ENCODE results near the gene PCDH9.

Gene PCDH9

GRCh38 chr13:67155898-67156722 is 74.0 kb downstream of the PCDH9 start:
- DNase-seq: no peak

GRCh38 chr13:67152085-67152484 is 78.1 kb downstream of the PCDH9 start:
- DNase-seq: no peak

- DNase-seq: no peak
Measured at GRCh38 chr13:67151652-67152051, 78.5 kb downstream of the PCDH9 start.

- DNase-seq: no peak
Measured at GRCh38 chr13:67150608-67151007, 79.5 kb downstream of the PCDH9 start.

GRCh38 chr13:67148161-67148571 is 82.0 kb downstream of the PCDH9 start:
- DNase-seq: no peak

- DNase-seq: peak; percentile 73
Measured at GRCh38 chr13:67147342-67148133, 82.6 kb downstream of the PCDH9 start.

GRCh38 chr13:67146523-67147130 is 83.5 kb downstream of the PCDH9 start:
- DNase-seq: peak; percentile 15

GRCh38 chr13:67145950-67146349 is 84.2 kb downstream of the PCDH9 start:
- DNase-seq: no peak

- DNase-seq: no peak
Measured at GRCh38 chr13:67143544-67144115, 86.5 kb downstream of the PCDH9 start.

GRCh38 chr13:67140006-67140405 is 90.1 kb downstream of the PCDH9 start:
- peak; percentile 17 for DNase-seq

GRCh38 chr13:67139551-67139950 is 90.6 kb downstream of the PCDH9 start:
- peak; percentile 35 for DNase-seq

- DNase-seq: peak; percentile 59
Measured at GRCh38 chr13:67138970-67139369, 91.2 kb downstream of the PCDH9 start.

- DNase-seq: no peak
Measured at GRCh38 chr13:67137044-67137735, 92.9 kb downstream of the PCDH9 start.

- no peak for DNase-seq
Measured at GRCh38 chr13:67136157-67136556, 94.0 kb downstream of the PCDH9 start.

GRCh38 chr13:67135356-67135755 is 94.8 kb downstream of the PCDH9 start:
- no peak for DNase-seq

- DNase-seq: no peak
Measured at GRCh38 chr13:67134417-67135129, 95.6 kb downstream of the PCDH9 start.

GRCh38 chr13:67133476-67133875 is 96.7 kb downstream of the PCDH9 start:
- DNase-seq: no peak

- DNase-seq: no peak
Measured at GRCh38 chr13:67131393-67131792, 98.7 kb downstream of the PCDH9 start.

GRCh38 chr13:67130444-67130843 is 99.7 kb downstream of the PCDH9 start:
- no peak for DNase-seq

- DNase-seq: peak; percentile 33
Measured at GRCh38 chr13:67128136-67128535, 102.0 kb downstream of the PCDH9 start.

GRCh38 chr13:67125681-67126080 is 104.5 kb downstream of the PCDH9 start:
- DNase-seq: no peak

- no peak for DNase-seq
Measured at GRCh38 chr13:67123165-67123564, 107.0 kb downstream of the PCDH9 start.

Measured in eye (tissue), 1 donor.